LNCaP clone FGC (cell line): ENCODE results near the gene COQ8B.
"Not testable (repeated sequence)": the region's sequence is repeated elsewhere in the genome, so short reads cannot be mapped to it uniquely, and the experiment has no call there.

ENCODE experiments used
- DNase-seq: peaks from one replicate; pipeline ENCODE4 v3.0.0-alpha.2; 2011; ENCODE audit warnings: low read depth
- H3K4me3 ChIP-seq: 2 replicates; pipeline ENCODE4 v1.5.1; 2011; ENCODE audit warnings: mild to moderate bottlenecking, low read depth, low read length, control low read depth
- TF ChIP-seq, protein P1 (sequence below): IDR thresholded peaks from 2 replicates; pipeline ENCODE4 v1.5.1; 2012; ENCODE audit warnings: mild to moderate bottlenecking; ENCODE audit not compliant: control insufficient read depth, insufficient read depth; ENCODE audit errors: extremely low read depth

The COQ8B gene

DNA sequence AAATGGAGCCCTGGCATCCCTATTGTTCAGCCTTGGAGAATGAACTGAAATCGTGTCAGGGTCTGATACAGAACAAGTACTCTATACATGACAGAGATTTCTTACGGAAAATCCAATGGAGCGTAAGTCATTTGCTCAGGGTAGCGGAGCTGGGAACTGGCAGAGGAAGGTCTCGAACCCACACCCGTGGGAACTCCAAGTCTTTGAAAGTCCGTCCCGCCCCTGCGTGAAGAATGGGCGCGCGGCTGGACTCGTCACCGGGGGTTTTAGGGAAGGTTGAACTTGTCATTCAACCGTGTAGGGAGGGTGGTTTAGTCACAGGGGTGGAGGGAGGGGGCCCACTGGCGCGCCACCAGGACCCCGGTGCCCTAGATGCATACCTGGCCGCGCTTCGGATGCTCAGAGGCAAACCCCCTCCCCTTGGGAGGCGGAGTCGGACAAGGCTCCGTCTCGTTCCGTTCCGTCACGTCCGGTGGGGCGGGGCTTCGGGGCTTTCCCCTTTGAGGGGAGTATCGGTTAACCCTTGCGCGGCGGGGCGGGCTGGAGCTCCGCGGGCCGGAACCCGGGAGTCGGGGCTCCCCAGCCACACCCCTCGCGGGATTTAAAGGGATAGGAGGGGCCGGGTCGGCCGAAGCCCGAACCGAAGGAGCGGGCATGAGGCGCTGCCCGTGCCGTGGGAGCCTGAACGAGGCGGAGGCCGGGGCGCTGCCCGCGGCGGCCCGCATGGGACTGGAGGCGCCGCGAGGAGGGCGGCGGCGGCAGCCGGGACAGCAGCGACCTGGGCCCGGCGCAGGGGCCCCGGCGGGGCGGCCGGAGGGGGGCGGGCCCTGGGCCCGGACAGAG, at the start of gene COQ8B, which contains the start of gene ITPKC:
Gene COQ8B, minus strand, starts transcription at position 405 of the 843 bp plus-strand sequence. CDS start 2,254 bp downstream, outside the sequence.
Gene ITPKC, plus strand, starts transcription at position 631 of the 843 bp plus-strand sequence. Its CDS starts 24 bp downstream, at position 655.
- peak within 1 kb of the TSS; percentile 92 for H3K4me3 ChIP-seq
- TF ChIP-seq, protein P1, sequence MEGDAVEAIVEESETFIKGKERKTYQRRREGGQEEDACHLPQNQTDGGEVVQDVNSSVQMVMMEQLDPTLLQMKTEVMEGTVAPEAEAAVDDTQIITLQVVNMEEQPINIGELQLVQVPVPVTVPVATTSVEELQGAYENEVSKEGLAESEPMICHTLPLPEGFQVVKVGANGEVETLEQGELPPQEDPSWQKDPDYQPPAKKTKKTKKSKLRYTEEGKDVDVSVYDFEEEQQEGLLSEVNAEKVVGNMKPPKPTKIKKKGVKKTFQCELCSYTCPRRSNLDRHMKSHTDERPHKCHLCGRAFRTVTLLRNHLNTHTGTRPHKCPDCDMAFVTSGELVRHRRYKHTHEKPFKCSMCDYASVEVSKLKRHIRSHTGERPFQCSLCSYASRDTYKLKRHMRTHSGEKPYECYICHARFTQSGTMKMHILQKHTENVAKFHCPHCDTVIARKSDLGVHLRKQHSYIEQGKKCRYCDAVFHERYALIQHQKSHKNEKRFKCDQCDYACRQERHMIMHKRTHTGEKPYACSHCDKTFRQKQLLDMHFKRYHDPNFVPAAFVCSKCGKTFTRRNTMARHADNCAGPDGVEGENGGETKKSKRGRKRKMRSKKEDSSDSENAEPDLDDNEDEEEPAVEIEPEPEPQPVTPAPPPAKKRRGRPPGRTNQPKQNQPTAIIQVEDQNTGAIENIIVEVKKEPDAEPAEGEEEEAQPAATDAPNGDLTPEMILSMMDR, result no peak
- peak; percentile 83 for DNase-seq

DNA sequence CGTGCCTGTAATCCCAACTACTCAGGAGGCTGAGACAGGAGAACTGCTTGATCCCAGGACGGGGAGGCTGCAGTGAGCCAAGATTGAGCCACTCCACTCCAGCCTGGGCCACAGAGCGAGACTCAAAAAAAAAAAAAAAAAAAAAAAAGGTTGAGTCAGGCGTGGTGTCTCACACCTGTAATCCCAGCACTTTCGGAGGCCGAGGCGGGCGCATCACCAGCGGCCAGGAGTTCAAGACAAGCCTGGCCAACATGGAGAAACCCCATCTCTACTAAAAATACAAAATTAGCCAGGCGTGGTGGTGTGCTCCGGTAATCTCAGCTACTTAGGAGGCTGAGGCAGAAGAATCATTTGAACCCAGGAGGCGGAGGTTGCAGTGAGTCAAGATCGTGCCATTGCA, 49.7 kb upstream of the COQ8B start:
- not testable (repeated sequence) for DNase-seq, H3K4me3 ChIP-seq

DNA sequence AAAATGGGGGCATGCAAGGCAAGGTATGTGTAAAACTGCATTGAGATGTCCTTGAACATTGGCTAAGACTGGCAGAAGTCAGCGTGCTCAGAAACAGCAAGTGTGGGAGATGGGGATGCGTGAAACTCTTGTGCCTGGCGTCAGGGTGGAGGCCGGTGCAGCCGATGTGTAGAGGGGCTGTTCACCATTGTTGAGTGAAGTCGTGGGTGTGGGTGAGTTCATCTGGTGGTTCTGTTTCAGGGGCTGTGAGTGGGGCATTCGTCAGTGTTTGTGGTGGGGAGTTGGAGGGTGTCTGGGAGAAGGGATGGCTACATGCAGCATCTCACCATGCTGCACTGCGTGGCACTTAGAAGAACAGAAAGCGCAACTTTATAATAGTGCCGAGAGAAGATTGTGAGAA, 47.3 kb upstream of the COQ8B start:
- TF ChIP-seq, protein P1, result no peak
- no peak for DNase-seq
- H3K4me3 ChIP-seq, result no peak overlapping the region

DNA sequence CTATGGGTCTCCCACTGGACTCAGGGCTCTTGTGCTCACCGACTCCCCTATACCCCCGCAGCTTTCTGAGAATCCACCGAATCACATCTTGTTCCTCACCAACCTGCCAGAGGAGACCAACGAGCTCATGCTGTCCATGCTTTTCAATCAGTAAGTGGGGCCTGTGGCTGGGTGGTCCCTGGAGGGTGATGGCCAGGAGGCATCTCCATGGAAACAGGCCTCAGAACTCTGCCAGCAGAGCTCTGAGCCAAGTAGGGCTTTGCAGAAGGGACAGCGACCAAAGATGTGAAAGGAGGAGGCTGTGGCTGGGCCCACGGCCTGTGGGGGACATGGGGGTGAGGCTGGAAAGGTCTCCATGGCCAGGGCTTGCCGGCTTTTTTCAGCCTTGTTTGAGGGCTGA, 46.8 kb upstream of the COQ8B start:
- H3K4me3 ChIP-seq, result no peak overlapping the region
- DNase-seq, result no peak
- TF ChIP-seq, protein P1, result no peak

DNA sequence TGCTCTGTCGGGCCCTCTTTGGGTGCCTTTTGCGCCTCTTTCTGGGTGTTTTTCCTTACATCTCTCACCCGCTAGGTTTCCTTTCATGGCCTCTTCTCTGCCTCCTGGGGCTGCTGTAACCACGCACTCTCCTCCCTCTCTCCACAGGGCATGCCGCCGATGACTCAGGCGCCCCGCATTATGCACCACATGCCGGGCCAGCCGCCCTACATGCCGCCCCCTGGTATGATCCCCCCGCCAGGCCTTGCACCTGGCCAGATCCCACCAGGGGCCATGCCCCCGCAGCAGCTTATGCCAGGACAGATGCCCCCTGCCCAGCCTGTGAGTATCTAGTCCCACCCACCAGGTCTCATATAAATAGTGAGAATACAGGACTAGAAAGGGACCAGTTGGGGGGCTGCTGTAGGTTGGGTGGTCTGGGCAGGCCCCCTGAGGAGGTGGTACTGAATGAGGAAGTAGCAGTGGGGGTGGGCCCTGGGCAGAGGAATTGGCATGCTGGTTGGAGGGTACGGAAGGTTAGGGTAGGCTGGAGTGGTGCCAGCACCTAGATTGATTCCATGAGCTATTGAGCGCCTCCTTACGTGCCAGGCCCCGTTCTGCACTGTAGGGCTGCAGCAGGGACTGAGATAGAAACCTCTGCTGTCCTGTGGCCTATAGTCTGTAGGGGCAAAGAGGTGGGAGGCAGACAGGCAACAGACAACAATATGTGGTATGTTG, 46.2 kb upstream of the COQ8B start:
- no peak overlapping the region for H3K4me3 ChIP-seq
- TF ChIP-seq, protein P1, result no peak
- no peak for DNase-seq

DNA sequence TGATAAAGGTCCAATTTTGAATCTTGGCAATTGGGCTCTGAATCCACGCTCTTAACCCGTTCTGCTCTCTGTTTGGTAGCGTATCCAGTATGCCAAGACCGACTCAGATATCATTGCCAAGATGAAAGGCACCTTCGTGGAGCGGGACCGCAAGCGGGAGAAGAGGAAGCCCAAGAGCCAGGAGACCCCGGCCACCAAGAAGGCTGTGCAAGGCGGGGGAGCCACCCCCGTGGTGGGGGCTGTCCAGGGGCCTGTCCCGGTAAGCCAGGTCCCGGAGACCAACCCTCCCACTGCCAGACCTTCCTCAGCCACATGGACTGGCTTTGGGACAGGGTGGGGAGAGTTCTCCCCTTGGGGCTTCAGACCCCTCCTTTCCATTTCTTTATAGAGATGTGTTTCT, 42.7 kb upstream of the COQ8B start:
- TF ChIP-seq, protein P1, result no peak
- H3K4me3 ChIP-seq, result no peak overlapping the region
- DNase-seq, result no peak

DNA sequence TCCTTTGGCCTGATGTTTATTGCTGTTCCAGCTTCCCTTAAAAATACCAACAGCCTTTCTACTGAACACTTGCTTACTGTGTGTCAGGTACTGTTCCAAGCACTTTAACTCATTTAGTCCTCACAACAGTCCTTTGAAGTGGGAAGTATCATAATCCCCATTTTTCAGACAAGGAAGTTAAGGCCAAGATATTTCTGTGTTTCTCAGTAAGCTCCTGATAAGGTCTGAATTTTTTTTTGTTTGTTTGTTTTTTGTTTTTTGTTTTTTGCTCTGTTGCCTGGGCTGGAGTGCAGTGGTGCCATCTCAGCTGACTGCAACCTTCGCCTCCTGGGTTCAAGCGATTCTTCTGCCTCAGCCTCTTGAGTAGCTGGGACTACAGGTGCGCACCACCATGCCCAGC, 41.8 kb upstream of the COQ8B start:
- TF ChIP-seq, protein P1, result no peak
- no peak for DNase-seq
- no peak overlapping the region for H3K4me3 ChIP-seq
